Lower lobe of right lung (tissue), 2 donors: Measurements from ENCODE around the gene SLC29A3. TPM values are rescaled to one million over a fixed set of nuclear protein-coding genes. Genes with fewer than 3 reads are reported as not detected.
A peak's percentile ranks its signal among the peaks of the same experiment; 100 is the strongest.

Experiments used
- ATAC-seq, 2 donors: fragments of 200-7000 bp; cut with Tn5 transposase; one replicate each; pipeline ENCODE4 v1.9.1; 2020 to 2022; ENCODE audit warnings: mild to moderate bottlenecking in 2 of 2, moderate library complexity in 2 of 2
- DNase-seq: peaks from one replicate; pipeline ENCODE4 v3.0.0-alpha.2; 2020
- H3K27ac ChIP-seq: fragments of 200-600 bp; one replicate; pipeline ENCODE4 v1.8.0; 2022
- H3K27me3 ChIP-seq: fragments of 200-600 bp; one replicate; pipeline ENCODE4 v1.8.0; 2022; ENCODE audit warnings: low read depth
- H3K36me3 ChIP-seq: fragments of 200-600 bp; one replicate; pipeline ENCODE4 v1.8.0; 2022; ENCODE audit warnings: mild to moderate bottlenecking
- H3K4me1 ChIP-seq: fragments of 200-600 bp; one replicate; pipeline ENCODE4 v1.8.0; 2022
- H3K4me3 ChIP-seq: fragments of 200-600 bp; one replicate; pipeline ENCODE4 v1.8.0; 2022; ENCODE audit warnings: mild to moderate bottlenecking
- H3K9me3 ChIP-seq: fragments of 200-600 bp; one replicate; pipeline ENCODE4 v1.8.0; 2022
- CTCF ChIP-seq: fragments of 200-600 bp; IDR thresholded peaks from one replicate; pipeline ENCODE4 v1.8.0; 2022; ENCODE audit warnings: antibody characterized with exemption, mild to moderate bottlenecking
- intact Hi-C: fragments of 100-400 bp; cut with DNase I; formaldehyde crosslinking; loops from one replicate; pipeline ENCODE4 v1.11.0; 2022
- total RNA-seq: library from RNA; stranded (reverse); fragmentation: NEBNext Ultra II Directional; extraction: Animal tissue kit (Norgen Biotek cat#: 25700); gene quantifications from one replicate; pipeline ENCODE4 v1.2.1, GENCODE V29; 2021
- donor health status: DM: no; HTN: yes; CAD: no; lungs with severe emphysema.

The SLC29A3 gene
- total RNA-seq, 1 donor from 2014 or later: 13.2 TPM

GRCh38 chr10:71372882-71373495, 53.9 kb downstream of the SLC29A3 start:
- ATAC-seq: no peak
- Histone ChIP-seq H3K27ac (peak overlapping the region; percentile 56), H3K4me1 (peaks cover 43% of the 10 kb centered on the region), H3K27me3 (no peaks in the 10 kb centered on the region), H3K36me3 (no peaks in the 10 kb centered on the region), H3K9me3 (no peaks in the 10 kb centered on the region), H3K4me3 (no peak overlapping the region)
- no peak for DNase-seq
- TF ChIP-seq CTCF: no peak
- intact Hi-C loops: no loop called here

GRCh38 chr10:71374481-71375233, 55.6 kb downstream of the SLC29A3 start:
- Histone ChIP-seq H3K9me3 (no peaks in the 10 kb centered on the region), H3K4me1 (peaks cover 44% of the 10 kb centered on the region), H3K4me3 (no peak overlapping the region), H3K27me3 (no peaks in the 10 kb centered on the region), H3K36me3 (no peaks in the 10 kb centered on the region), H3K27ac (no peak overlapping the region)
- DNase-seq: no peak
- intact Hi-C loops: no loop called here
- no peak for TF ChIP-seq CTCF
- ATAC-seq: no peak

- Histone ChIP-seq H3K36me3 (no peaks in the 10 kb centered on the region), H3K4me1 (peaks cover 41% of the 10 kb centered on the region), H3K27ac (peak overlapping the region; percentile 88), H3K9me3 (no peaks in the 10 kb centered on the region), H3K27me3 (no peaks in the 10 kb centered on the region), H3K4me3 (no peak overlapping the region)
- intact Hi-C loops: no loop called here
- no peak for DNase-seq
- ATAC-seq: no peak
- no peak for TF ChIP-seq CTCF
Observed at GRCh38 chr10:71375952-71376351, 56.9 kb downstream of the SLC29A3 start.

GRCh38 chr10:71378336-71379117, 59.5 kb downstream of the SLC29A3 start:
- H3K27me3 ChIP-seq: no peaks in the 10 kb centered on the region
- peak in 1 of 2 donors; percentile 11 for ATAC-seq
- no peak for TF ChIP-seq CTCF
- H3K36me3 ChIP-seq: no peaks in the 10 kb centered on the region
- DNase-seq: no peak
- H3K4me1 ChIP-seq: peaks cover 25% of the 10 kb centered on the region
- no peaks in the 10 kb centered on the region for H3K9me3 ChIP-seq
- peak overlapping the region; percentile 61 for H3K27ac ChIP-seq
- no peak overlapping the region for H3K4me3 ChIP-seq
- intact Hi-C loops: no loop called here

- no peak for ATAC-seq
- Histone ChIP-seq H3K9me3 (no peaks in the 10 kb centered on the region), H3K4me1 (peaks cover 20% of the 10 kb centered on the region), H3K4me3 (no peak overlapping the region), H3K36me3 (no peaks in the 10 kb centered on the region), H3K27ac (peak overlapping the region; percentile 61), H3K27me3 (no peaks in the 10 kb centered on the region)
- TF ChIP-seq CTCF: no peak
- intact Hi-C loops: no loop called here
- no peak for DNase-seq
Observed at GRCh38 chr10:71379118-71379766, 60.2 kb downstream of the SLC29A3 start.
